Stimulated activated memory B cell treated with anti-CD40 and anti-IgM and Interleukin-4, amounts not matched to agents 10 μg/mL and 1 μg/mL and 100 μg/mL, for 72 hours (primary cell): ENCODE data around the gene MAMDC4.
"Not testable (repeated sequence)": the region's sequence is repeated elsewhere in the genome, so short reads cannot be mapped to it uniquely, and the experiment has no call there.

Experiments
- ATAC-seq: fragments of 150-1000 bp; cut with Tn5 transposase; 2 replicates; pipeline ENCODE4 v1.10.0; 2021
- H3K27ac Mint-ChIP-seq: one replicate; pipeline ENCODE4 v1.8.0; 2022; ENCODE audit warnings: mild to moderate bottlenecking, mixed read lengths
- H3K27me3 Mint-ChIP-seq: one replicate; pipeline ENCODE4 v1.8.0; 2022; ENCODE audit warnings: mixed read lengths
- H3K36me3 Mint-ChIP-seq: one replicate; pipeline ENCODE4 v1.8.0; 2022; ENCODE audit warnings: mixed read lengths
- H3K4me1 Mint-ChIP-seq: one replicate; pipeline ENCODE4 v1.8.0; 2022; ENCODE audit warnings: mixed read lengths
- H3K4me3 Mint-ChIP-seq: one replicate; pipeline ENCODE4 v1.8.0; 2022; ENCODE audit warnings: mild to moderate bottlenecking, moderate library complexity, mixed read lengths
- H3K9me3 Mint-ChIP-seq: one replicate; pipeline ENCODE4 v1.8.0; 2022; ENCODE audit warnings: mixed read lengths

The MAMDC4 gene

DNA sequence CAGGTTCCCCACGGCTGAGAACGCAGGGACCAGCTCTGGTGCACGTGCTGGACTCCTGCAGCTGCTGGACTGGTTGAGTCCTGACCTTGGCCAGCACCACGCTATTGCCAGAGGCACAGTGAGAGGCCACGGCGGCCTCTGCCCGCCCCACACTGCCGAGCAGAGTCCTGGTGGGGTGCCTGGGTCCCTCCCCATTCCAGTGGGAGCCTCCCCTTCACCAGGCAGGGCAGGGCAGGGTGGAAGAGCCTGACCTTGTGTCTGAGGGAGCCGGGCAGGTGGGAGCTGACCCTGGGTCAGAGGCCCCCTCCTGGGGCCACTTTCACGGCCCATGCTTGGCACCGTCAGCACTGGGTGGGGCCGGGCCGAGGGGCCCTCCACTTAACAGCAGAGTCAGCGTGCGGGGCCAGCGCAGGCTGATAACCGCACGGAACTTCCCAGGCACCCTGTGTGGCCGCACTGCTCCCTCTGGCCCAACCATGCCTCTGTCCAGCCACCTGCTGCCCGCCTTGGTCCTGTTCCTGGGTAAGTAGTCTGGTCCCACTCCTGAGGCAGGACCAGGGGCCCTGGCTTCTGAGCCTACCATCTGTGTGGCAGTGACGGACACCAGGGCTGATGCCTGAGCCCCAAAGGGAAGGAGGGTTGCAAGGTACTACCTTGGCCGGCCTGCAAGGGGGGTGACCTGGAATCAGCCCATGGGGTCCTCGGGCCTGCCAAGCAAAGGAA is at the start of gene MAMDC4:
MAMDC4 (plus strand) TSS at position 406 of the 723 bp plus-strand sequence; CDS start at position 477, 71 bp downstream.
- peaks cover 14% of the 10 kb centered on the region for H3K27me3 Mint-ChIP-seq
- no peaks in the 10 kb centered on the region for H3K9me3 Mint-ChIP-seq
- no peak within 1 kb of the TSS for H3K4me3 Mint-ChIP-seq
- no peak for ATAC-seq
- peaks cover 6% of the 10 kb centered on the region for H3K36me3 Mint-ChIP-seq
- no peak within 1 kb of the TSS for H3K27ac Mint-ChIP-seq
- H3K4me1 Mint-ChIP-seq = peaks cover 26% of the 10 kb centered on the region

DNA sequence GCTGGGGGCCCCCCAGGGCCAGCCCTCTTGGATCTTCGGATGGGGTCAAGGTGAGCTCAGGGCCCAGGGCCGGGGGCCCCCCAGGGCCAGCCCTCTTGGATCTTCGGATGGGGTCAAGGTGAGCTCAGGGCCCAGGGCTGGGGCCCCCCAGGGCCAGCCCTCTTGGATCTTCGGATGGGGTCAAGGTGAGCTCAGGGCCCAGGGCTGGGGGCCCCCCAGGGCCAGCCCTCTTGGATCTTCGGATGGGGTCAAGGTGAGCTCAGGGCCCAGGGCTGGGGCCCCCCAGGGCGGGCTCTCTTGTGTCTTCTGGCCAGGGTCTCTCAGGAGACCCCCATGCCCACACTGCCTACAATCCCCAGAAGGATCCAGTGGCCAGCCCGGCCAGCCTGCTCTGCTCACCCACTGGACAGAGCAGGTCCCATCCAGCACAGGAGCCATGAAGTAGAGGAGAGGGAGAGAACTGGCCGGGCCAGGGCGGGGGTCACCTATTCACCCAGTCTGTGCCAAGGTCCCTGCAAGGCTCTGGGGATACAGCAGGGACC is 49.1 kb upstream of the MAMDC4 start:
- not testable (repeated sequence) for H3K9me3 Mint-ChIP-seq, H3K27ac Mint-ChIP-seq, ATAC-seq, H3K4me3 Mint-ChIP-seq
- H3K4me1 Mint-ChIP-seq = peaks cover 55% of the 10 kb centered on the region
- H3K27me3 Mint-ChIP-seq = peaks cover 11% of the 10 kb centered on the region
- peaks cover 15% of the 10 kb centered on the region for H3K36me3 Mint-ChIP-seq

DNA sequence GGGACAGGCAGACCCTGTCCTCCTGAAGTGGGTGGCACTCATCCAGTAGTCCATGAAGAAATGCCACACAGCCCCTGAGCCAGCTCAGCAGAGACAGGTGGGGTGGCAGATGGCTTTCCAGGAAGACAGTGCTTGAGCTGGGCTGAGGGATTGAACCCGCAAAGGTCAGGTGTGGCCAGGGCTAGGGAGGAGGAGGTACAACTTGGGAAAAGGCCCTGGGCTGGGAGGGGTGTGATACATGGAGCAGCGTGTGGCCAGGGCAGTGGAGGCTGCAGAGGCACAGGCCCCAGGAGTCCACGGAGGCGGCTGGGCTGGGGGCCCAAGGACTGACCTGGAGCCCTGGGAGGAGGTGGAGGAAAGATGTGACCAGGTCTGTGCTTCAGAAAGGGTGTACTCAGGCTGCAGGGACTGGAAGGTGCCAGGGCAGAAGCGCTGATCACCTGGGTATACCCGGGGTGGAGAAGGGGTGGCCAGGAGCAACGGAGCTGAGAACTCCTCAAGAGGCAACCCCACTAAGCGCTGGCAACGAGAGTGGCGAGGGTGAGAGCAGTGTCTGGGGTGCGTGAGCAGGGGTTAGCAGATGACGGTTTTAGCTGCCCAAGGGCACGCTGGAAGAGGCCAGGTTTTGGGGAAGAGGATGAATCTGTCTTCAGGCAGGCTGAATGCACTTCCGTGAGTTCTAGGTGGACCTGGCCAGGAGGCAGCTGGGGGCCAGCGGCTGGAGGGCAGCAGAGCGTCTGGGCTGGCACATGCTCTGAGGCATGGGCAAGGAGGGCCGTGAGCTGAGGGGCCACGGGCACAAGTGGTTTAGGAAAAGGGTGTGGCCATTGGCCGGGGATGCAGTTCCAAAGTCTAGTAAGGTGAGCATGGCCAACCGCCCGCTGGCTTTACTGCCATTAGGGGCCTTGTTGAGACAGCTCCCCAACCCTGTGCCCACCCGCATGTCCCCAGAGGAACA is 48.3 kb upstream of the MAMDC4 start:
- Mint-ChIP-seq H3K27ac (no peak overlapping the region), H3K4me1 (peaks cover 58% of the 10 kb centered on the region), H3K36me3 (peaks cover 15% of the 10 kb centered on the region), H3K27me3 (peaks cover 4% of the 10 kb centered on the region), H3K9me3 (no peaks in the 10 kb centered on the region), H3K4me3 (no peak overlapping the region)
- no peak for ATAC-seq

DNA sequence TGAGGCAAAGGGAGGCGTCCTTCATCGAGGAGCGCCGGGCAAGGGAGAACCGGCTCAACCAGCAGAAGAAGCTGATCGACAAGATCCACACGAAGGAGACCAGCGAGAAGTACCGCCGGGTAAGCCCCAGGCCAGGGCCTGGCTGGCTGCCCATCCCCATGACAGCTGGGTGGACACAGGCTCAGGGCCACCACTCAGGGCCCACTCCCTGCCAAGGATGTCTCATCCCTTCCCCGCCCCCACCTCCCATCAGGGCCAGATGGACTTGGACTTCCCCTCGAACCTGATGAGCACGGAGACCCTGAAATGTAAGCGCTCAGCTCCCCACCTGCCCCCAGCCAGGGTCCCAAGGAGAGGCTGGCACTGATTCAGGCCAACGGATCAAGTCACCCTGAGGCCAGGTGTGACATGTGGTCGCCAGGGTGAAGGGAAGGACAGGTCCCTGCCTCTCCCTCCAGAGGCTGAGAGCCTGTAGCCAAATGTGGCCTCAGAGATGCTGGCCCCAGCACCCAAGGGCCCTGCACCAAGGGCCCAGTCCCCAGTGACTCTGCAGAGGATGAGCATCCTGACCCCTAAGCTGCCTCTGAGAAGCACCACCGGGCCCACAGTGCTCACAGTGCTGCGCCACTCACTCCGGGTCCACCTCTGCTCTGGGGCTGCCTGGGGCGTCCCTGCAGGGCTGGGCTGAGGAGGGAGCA is 47.5 kb upstream of the MAMDC4 start:
- Mint-ChIP-seq H3K27ac (no peak overlapping the region), H3K4me3 (no peak overlapping the region), H3K9me3 (no peaks in the 10 kb centered on the region), H3K36me3 (peaks cover 15% of the 10 kb centered on the region), H3K4me1 (peaks cover 60% of the 10 kb centered on the region), H3K27me3 (no peaks in the 10 kb centered on the region)
- no peak for ATAC-seq

DNA sequence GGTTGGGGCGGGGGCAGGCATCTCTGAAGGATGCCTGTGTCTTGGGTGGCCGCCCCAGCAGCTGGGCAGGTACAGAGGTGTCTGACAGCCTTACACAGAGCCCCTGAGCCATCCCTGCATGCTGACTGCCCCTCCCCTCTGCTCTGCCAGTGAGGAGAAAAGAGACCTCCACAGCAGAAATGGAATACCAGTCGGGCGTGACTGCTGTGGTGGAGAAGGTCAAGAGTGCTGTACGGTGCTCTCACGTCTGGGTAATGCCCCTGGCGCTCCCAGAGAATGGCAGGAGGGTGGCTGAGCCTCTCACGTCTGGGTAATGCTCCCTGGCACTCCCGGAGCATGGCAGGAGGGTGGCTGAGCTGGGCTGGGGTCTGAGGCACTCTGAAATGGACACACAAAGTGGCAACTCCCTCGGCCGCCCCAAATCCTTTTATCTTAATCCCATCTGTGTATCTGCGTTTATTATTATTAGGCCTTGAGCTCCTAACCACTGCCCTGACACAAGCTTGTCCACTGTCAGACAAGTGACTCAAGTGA is 46.9 kb upstream of the MAMDC4 start:
- H3K27ac Mint-ChIP-seq = no peak overlapping the region
- H3K36me3 Mint-ChIP-seq = peaks cover 15% of the 10 kb centered on the region
- no peaks in the 10 kb centered on the region for H3K9me3 Mint-ChIP-seq
- no peak for ATAC-seq
- no peaks in the 10 kb centered on the region for H3K27me3 Mint-ChIP-seq
- H3K4me1 Mint-ChIP-seq = peaks cover 59% of the 10 kb centered on the region
- no peak overlapping the region for H3K4me3 Mint-ChIP-seq

DNA sequence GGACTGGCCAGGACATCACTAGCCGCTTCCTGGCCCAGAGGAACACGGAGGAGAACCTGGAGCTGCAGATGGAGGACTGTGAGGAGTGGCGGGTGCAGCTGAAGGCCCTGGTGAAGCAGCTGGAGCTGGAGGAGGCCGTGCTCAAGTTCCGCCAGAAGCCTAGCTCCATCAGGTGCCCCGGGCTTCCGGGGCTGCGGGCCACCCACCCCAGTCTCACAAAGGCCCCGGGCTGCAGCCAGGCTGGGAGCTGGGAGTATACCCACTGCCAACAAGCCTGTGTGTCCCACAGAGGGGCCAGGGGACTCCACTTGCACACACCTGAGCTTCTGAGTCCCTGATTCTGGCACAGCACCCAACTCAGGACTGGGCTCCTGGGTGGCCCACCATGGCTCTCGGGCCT is 46.1 kb upstream of the MAMDC4 start:
- H3K36me3 Mint-ChIP-seq = peaks cover 18% of the 10 kb centered on the region
- H3K9me3 Mint-ChIP-seq = no peaks in the 10 kb centered on the region
- ATAC-seq = no peak
- H3K27me3 Mint-ChIP-seq = no peaks in the 10 kb centered on the region
- peak overlapping the region; percentile 89 for H3K4me3 Mint-ChIP-seq
- peak overlapping the region; percentile 92 for H3K27ac Mint-ChIP-seq
- peaks cover 55% of the 10 kb centered on the region for H3K4me1 Mint-ChIP-seq

DNA sequence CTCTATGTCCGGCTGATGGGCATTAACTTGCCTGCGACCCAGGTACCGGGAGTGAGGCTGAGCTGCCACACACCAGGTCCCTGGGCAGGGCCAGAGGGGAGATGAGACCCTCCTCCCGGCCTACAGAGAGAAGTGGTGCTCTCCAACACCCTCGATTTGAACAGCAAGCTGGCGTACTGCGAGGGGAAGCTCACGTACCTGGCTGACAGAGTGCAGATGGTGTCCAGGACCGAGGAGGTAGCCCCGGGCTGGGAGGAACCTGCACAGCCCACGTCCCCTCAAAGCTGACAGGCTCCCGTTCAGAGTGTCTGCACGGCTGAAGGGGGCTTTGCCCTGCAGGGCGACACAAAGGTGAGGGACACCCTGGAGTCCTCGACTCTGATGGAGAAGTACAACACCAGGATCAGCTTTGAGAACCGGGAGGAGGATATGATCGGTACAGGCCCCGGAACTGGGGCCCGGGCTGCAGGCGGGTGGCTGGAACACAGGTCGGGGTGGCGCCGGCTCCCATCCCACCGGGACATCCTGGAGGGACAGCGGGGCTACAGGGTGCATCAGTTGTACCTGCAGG is 45.4 kb upstream of the MAMDC4 start:
- no peaks in the 10 kb centered on the region for H3K9me3 Mint-ChIP-seq
- ATAC-seq = no peak
- peak overlapping the region; percentile 92 for H3K27ac Mint-ChIP-seq
- peaks cover 52% of the 10 kb centered on the region for H3K4me1 Mint-ChIP-seq
- H3K36me3 Mint-ChIP-seq = peaks cover 20% of the 10 kb centered on the region
- H3K27me3 Mint-ChIP-seq = no peaks in the 10 kb centered on the region
- H3K4me3 Mint-ChIP-seq = peak overlapping the region; percentile 89

DNA sequence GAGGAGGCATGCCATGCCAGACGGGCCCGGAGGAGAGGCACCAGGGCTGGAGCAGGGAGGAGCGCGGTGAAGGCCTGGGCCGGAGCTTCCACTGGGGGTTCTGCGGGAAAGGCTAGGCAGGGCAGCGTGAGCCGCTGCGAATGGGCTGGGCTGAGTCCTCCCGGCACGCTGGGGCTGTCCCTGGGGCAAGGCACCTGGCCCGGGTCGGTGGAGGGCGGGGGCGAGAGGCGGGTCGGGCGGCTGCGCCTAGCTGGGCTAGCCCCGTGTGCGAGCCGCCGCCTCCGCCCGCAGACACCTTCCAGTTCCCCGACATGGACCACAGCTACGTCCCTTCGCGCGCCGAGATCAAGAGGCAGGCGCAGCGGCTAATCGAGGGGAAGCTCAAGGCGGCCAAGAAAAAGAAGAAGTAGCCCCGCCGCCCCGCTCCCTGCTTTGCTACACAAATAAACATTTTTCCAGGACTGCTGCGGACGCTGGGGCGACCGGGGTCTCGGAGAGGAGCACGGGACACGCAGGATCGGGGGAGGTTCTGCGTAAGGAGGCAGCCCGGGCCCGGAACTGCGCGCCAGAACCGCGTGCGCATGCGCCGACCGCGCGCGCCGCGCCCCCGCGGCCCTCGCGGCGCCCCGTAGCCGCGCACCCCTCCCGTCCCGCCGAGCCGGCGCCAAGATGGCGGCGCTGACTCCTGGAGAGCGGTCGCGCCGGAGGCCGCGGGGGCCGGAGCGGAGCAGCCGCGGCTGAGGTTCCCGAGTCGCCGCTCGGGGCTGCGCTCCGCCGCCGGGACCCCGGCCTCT is 44.7 kb upstream of the MAMDC4 start, which contains the start of gene RABL6:
RABL6 (plus strand) TSS at position 668 of the 794 bp plus-strand sequence. CDS start 249 bp downstream, outside the sequence.
- Mint-ChIP-seq H3K4me3 (peak within 1 kb of the TSS; percentile 89), H3K27me3 (no peaks in the 10 kb centered on the region), H3K4me1 (peaks cover 46% of the 10 kb centered on the region), H3K36me3 (peaks cover 21% of the 10 kb centered on the region), H3K9me3 (no peaks in the 10 kb centered on the region), H3K27ac (peak within 1 kb of the TSS; percentile 92)
- peak; percentile 91 for ATAC-seq

DNA sequence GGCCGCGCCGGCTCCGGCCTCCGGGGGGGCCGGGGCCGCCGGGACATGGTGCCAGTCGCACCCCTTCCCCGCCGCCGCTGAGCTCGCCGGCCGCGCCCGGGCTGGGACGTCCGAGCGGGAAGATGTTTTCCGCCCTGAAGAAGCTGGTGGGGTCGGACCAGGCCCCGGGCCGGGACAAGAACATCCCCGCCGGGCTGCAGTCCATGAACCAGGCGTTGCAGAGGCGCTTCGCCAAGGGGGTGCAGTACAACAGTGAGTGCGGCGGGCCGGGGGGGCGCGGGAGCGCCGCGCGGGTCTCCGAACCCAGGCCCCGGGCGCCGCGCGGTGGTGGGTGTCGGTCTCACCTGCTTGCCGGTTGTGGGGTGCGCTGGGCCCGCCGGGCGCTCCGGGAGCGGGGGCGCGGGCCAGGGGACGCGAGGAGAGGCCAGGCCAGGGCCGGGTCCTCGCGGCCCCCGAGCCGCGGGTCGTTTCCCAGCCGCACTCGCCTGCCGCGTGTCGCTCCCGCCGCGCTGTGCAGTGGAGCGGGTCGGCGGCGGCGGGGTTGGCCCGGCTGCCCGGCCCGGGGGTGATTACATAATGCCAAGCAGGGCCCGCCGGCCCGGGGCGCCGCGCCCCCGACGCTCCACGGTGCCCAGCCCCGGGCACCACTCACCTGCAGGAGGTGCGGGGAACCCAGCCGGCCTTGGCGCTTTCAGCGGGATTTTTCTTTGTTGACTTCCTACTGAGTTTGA is 43.9 kb upstream of the MAMDC4 start:
- Mint-ChIP-seq H3K9me3 (no peaks in the 10 kb centered on the region), H3K4me3 (peak overlapping the region; percentile 81), H3K36me3 (peaks cover 28% of the 10 kb centered on the region), H3K27ac (peak overlapping the region; percentile 92), H3K27me3 (no peaks in the 10 kb centered on the region), H3K4me1 (peaks cover 52% of the 10 kb centered on the region)
- ATAC-seq = peak; percentile 61

DNA sequence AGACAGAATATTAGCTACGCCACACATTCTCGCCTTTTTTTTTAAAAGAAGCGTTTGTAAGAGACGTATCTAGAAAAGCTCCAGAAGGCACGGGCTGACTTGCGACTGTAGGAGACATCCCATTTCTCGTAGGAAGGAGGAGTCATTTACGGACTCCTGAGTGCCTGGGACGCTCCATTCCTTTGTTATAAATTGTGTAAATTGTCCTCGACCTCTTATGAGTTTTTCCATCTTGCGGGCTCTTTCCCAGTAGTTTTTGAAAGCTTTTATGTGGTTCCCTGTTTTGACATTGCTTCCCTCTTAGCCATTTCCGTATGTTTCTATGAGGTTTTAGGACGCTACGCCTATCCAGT is 43.4 kb upstream of the MAMDC4 start:
- H3K27me3 Mint-ChIP-seq = no peaks in the 10 kb centered on the region
- H3K27ac Mint-ChIP-seq = peak overlapping the region; percentile 60
- ATAC-seq = no peak
- no peaks in the 10 kb centered on the region for H3K9me3 Mint-ChIP-seq
- peaks cover 51% of the 10 kb centered on the region for H3K4me1 Mint-ChIP-seq
- peak overlapping the region; percentile 81 for H3K4me3 Mint-ChIP-seq
- H3K36me3 Mint-ChIP-seq = peaks cover 28% of the 10 kb centered on the region

DNA sequence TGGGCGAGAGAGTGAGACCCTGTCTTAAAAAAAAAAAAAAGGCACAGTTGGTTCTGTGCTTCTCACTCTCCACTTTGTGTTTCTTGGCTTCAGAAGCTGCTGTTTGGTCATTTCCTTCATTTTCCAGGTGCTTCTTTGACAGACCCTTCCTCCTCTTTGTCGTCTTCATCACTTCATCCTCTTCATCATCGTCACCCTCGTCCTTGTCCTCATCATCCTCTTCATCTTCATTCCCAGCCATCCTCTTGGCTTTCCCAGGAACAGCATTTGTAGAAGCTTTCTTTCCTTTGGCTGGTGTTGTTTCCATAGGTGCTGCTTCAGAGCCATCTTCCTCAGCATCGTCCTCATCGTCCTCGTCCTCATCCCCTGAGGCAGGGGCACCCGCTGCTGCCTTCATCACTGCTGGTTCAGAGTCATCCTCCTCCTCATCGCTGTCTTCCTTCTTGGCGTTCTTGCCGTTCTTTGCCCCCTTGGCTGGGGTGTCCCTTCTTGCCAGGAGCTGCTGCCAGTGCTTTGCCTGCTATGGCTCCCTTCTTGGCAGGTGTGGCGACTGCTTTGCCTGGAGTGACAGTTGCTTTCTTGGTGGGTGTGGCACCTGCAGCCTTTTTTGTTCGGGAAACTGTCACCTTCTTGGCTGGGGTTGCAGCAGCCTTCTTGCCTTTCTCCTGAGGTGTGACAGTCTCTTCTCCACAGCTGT is 37.3 kb upstream of the MAMDC4 start:
- Mint-ChIP-seq H3K36me3 (peaks cover 52% of the 10 kb centered on the region), H3K4me1 (peaks cover 38% of the 10 kb centered on the region), H3K9me3 (no peaks in the 10 kb centered on the region), H3K27ac (no peak overlapping the region), H3K4me3 (no peak overlapping the region), H3K27me3 (no peaks in the 10 kb centered on the region)
- ATAC-seq = no peak

DNA sequence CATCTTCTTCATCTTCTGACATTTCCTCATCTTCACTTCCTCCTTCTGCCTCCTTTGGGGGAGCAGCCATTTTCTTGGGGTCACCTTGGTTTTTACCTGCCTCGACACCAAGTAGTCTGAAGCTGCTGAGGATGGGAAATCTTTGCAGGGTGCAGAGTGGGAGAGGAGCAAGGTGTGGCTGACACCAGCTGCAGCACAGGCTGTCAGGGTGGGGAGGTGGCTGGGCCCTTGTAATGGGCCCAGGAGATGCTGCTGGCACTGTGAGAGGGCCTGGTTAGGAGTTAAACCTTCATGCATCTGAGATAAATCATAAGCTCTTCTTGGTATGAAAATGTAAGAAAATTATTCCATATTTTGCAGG is 36.7 kb upstream of the MAMDC4 start:
- Mint-ChIP-seq H3K27ac (no peak overlapping the region), H3K4me3 (no peak overlapping the region), H3K36me3 (peaks cover 52% of the 10 kb centered on the region), H3K27me3 (no peaks in the 10 kb centered on the region), H3K9me3 (no peaks in the 10 kb centered on the region), H3K4me1 (peaks cover 35% of the 10 kb centered on the region)
- ATAC-seq = no peak
